NCI-H526 (cell line): ENCODE data around the gene AHCYL1.

Source experiments
- DNase-seq, 2 experiments: peaks; one replicate each; lab custom pipeline; 2025; lab: John Stamatoyannopoulos, UW

The AHCYL1 gene

DNA sequence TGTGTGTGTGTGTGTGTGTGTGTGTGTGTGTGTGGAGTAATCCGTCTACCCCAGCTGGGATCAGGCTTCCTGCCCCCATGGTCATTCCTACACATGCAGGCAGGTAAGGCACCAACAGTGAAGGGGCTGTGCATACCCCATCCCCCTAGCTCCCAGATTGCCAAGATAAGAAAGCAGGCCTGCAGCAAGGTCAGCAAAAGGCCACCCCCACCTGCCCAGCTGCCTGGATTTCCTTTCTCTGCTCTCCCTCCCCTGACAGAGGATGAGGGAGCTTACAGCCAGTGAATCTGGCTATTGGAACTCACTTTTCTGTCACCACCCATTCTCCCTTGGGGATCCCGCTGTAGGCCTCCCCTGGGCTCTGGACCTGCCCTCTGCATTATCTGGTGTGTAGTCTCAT is 78.0 kb downstream of the AHCYL1 start:
- no peak for DNase-seq

- DNase-seq, result no peak
Observed at GRCh38 chr1:110063781-110064180, 79.2 kb downstream of the AHCYL1 start.

- no peak for DNase-seq
Observed at GRCh38 chr1:110064576-110065337, 80.2 kb downstream of the AHCYL1 start.

- DNase-seq, result no peak
Observed at GRCh38 chr1:110065841-110066240, 81.3 kb downstream of the AHCYL1 start.

- no peak for DNase-seq
Observed at GRCh38 chr1:110067479-110067892, 82.9 kb downstream of the AHCYL1 start.

DNA sequence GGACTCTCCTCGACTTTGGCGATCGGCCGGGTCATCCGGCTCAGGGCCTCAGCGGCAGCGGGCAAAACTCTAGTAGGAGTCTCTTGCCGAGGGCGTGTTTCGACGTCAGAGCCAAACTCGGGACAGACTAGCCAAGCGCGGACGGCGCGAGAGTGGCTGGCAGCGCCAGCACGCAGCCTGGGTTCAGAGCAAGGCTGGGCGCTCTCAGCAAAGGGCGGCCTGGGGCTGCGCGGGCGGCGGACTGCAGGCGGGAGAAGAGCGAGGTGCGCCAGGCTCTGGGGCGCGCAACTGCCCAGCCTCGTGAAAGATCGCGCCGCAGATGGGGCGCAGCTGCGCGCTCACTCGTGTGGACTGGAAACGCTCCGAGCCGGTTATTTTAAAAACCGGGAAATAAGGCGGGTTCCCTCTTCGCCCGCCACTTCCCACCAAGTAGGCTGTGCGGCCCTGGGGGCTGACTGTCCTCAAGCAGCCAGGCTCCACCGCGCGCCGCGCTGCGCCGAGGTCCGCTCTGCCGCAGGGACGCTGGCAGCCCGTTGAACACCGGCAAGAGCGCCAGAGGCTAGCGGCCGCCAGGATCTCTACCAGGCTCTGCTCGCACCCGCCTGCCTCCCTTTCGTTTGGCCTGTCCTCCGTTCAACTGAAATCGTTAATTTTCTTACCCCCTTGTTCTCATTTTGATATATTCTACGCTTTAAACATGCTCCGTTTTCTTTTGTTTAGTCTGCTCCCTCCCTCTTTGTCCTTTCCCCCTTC is 83.5 kb downstream of the AHCYL1 start:
- no peak for DNase-seq

- no peak for DNase-seq
Observed at GRCh38 chr1:110068646-110069403, 84.3 kb downstream of the AHCYL1 start.

DNA sequence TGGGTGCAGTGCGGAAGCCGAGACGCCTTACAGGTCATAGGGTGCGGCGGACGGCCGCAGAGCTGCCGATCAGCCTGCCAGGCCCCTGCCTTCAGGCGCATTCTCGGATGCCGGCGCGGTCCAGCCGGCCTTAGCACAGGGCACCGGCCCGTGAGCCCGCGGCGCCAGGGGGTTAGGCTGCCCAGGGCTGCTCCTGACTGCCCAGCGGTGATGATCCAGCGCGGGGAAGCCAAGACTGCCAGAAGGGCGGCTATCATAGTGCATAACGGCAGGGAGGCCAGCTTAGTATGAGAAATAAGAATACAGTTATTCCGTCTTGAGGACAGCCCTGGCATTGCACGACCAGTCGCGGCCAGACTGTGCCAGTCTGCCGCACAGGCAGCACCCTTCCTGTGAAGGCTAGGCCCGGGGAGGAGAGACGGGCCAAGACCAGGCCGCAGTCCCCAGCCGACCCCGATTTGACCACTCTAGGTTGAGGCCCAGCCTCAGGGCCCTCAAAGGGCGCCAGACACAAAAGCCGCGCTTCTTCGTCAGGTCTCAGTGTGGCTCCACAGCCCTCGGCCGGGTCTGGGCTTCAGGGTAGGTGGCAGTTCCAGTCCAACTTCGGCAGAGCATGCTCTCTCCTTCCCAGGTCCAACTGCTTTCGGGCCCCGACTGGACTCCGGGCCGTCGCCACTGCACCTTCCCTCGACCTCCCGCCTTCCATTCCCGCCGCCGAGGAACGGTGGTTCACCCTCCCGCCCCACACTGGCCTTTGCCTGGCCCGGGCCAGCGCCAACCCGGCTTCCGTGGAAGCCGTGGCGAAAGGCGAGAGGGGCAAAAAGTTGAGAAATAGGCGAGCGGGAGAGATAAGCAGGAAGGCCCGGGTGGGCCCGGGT is 85.1 kb downstream of the AHCYL1 start:
- no peak for DNase-seq

GRCh38 chr1:110070282-110070669 is 85.7 kb downstream of the AHCYL1 start:
- DNase-seq, result no peak

- DNase-seq, result peak in 1 of 2 experiments; percentile 48
Observed at GRCh38 chr1:110070671-110071242, 86.2 kb downstream of the AHCYL1 start, which contains the start of gene ALX3. ALX3 (minus strand) TSS chr1:110070672; CDS start chr1:110070612, 60 bp downstream.
